Stimulated activated CD8-positive, alpha-beta memory T cell treated with anti-CD3 and anti-CD28 coated beads, Interleukin-15, amount 100 ng/mL, for 48 hours (primary cell): ENCODE data around the gene DSG3.

Experiments
- DNase-seq, 2 donors: peaks; one replicate each; pipeline ENCODE4 v3.0.0-alpha.2; 2020; ENCODE audit warnings: low read depth in 2 of 2

The DSG3 gene

GRCh38 chr18:31526374-31526773, 78.8 kb downstream of the DSG3 start:
- no peak for DNase-seq
